Frontal cortex (tissue), 4 donors: ENCODE measurements around the gene PCDHB13. TPM values are rescaled to one million over a fixed set of nuclear protein-coding genes. Genes with fewer than 3 reads are reported as not detected.
"Not testable (repeated sequence)": the region's sequence is repeated elsewhere in the genome, so short reads cannot be mapped to it uniquely, and the experiment has no call there.

Experiments used
- DNase-seq, 2 donors: peaks; one replicate each; pipeline ENCODE4 v3.0.0; 2012; ENCODE audit warnings: low spot score in 2 of 2
- FAIRE-seq: peaks from 2 replicates; lab custom pipeline; 2012; peaks lifted over from hg19 to GRCh38; lab: Jason Lieb, UNC
- total RNA-seq: library from RNA; depleted of rRNA; stranded (reverse); fragments of >200 nt; gene quantifications from one replicate; pipeline ENCODE4 v1.2.3, GENCODE V29; 2014
- donor health status: control.
- donor health status: control.
- donor health status: control.

The PCDHB13 gene
- total RNA-seq = 6.1 TPM

- not testable (repeated sequence) for FAIRE-seq
Measured at GRCh38 chr5:141213656-141214339, at the start of gene PCDHB13. TSS of gene PCDHB13 (plus strand) at chr5:141213919. CDS start at chr5:141214124, 205 bp downstream.

GRCh38 chr5:141172381-141173204, 41.1 kb upstream of the PCDHB13 start, which contains the start of gene PCDHB7:
TSS of gene PCDHB7 (plus strand) at chr5:141172644. CDS start at chr5:141172836, 192 bp downstream.
- DNase-seq (no peak), FAIRE-seq (no peak)

More at GRCh38 chr5:141213656-141214339, at the start of gene PCDHB13:
- not testable (repeated sequence) for DNase-seq

- not testable (repeated sequence) for FAIRE-seq, DNase-seq
Measured at GRCh38 chr5:141174291-141175104, 39.2 kb upstream of the PCDHB13 start.

GRCh38 chr5:141175933-141176332, 37.8 kb upstream of the PCDHB13 start:
- DNase-seq (no peak), FAIRE-seq (peak; percentile 98)

- DNase-seq, FAIRE-seq: not testable (repeated sequence)
Measured at GRCh38 chr5:141177577-141178191, 36.0 kb upstream of the PCDHB13 start, which contains the start of gene PCDHB8. TSS of gene PCDHB8 (plus strand) at chr5:141177790. CDS start at chr5:141178035, 245 bp downstream.

GRCh38 chr5:141179371-141179770, 34.3 kb upstream of the PCDHB13 start:
- FAIRE-seq, DNase-seq: not testable (repeated sequence)

GRCh38 chr5:141179876-141180275, 33.8 kb upstream of the PCDHB13 start:
- DNase-seq, FAIRE-seq: not testable (repeated sequence)

- FAIRE-seq (no peak), DNase-seq (no peak)
Measured at GRCh38 chr5:141180313-141180712, 33.4 kb upstream of the PCDHB13 start.

- no peak for FAIRE-seq
- DNase-seq = no peak
Measured at GRCh38 chr5:141182248-141182647, 31.5 kb upstream of the PCDHB13 start, which contains the start of gene PCDHB16. TSS of gene PCDHB16 (plus strand) at chr5:141182387. CDS start at chr5:141182560, 173 bp downstream.

- not testable (repeated sequence) for DNase-seq, FAIRE-seq
Measured at GRCh38 chr5:141184117-141184855, 29.4 kb upstream of the PCDHB13 start.

GRCh38 chr5:141186897-141187512, 26.7 kb upstream of the PCDHB13 start, which contains the start of gene PCDHB9:
TSS of gene PCDHB9 (plus strand) at chr5:141187161. CDS start at chr5:141187319, 158 bp downstream.
- FAIRE-seq = no peak
- no peak for DNase-seq

GRCh38 chr5:141188682-141189081, 25.0 kb upstream of the PCDHB13 start:
- not testable (repeated sequence) for DNase-seq, FAIRE-seq

- not testable (repeated sequence) for DNase-seq, FAIRE-seq
Measured at GRCh38 chr5:141189131-141189530, 24.6 kb upstream of the PCDHB13 start.

- no peak for FAIRE-seq
- no peak for DNase-seq
Measured at GRCh38 chr5:141192110-141192725, 21.5 kb upstream of the PCDHB13 start, which contains the start of gene PCDHB10. TSS of gene PCDHB10 (plus strand) at chr5:141192353. CDS start at chr5:141192553, 200 bp downstream.

- FAIRE-seq, DNase-seq: not testable (repeated sequence)
Measured at GRCh38 chr5:141194332-141194731, 19.4 kb upstream of the PCDHB13 start.

GRCh38 chr5:141196363-141196762, 17.4 kb upstream of the PCDHB13 start:
- DNase-seq (no peak), FAIRE-seq (no peak)
